HG03025 (cell line): ENCODE data around the gene NOTO.
"Not testable (repeated sequence)": the region's sequence is repeated elsewhere in the genome, so short reads cannot be mapped to it uniquely, and the experiment has no call there.

Source experiments
- ATAC-seq: cut with Tn5 transposase; IDR thresholded peaks from one replicate; pipeline ENCODE4 v1.9.1; 2021; ENCODE audit warnings: mild to moderate bottlenecking, moderate library complexity; ENCODE audit not compliant: unreplicated experiment, low FRiP score

NOTO gene

GRCh38 chr2:73197579-73197978 is 4.8 kb upstream of the NOTO start:
- ATAC-seq: no peak

- ATAC-seq: not testable (repeated sequence)
Observed at GRCh38 chr2:73200281-73200680, 2.1 kb upstream of the NOTO start.

GRCh38 chr2:73203055-73203681 is 794 bp downstream of the NOTO start:
- ATAC-seq: no peak

- no peak for ATAC-seq
Observed at GRCh38 chr2:73205611-73206010, 3.2 kb downstream of the NOTO start.

- no peak for ATAC-seq
Observed at GRCh38 chr2:73208258-73208657, 5.9 kb downstream of the NOTO start.

- no peak for ATAC-seq
Observed at GRCh38 chr2:73210019-73210418, 7.6 kb downstream of the NOTO start.

GRCh38 chr2:73210696-73211095 is 8.3 kb downstream of the NOTO start:
- ATAC-seq: no peak

- ATAC-seq: no peak
Observed at GRCh38 chr2:73212098-73212447, 9.7 kb downstream of the NOTO start.

- peak; percentile 57 for ATAC-seq
Observed at GRCh38 chr2:73212448-73213176, 10.2 kb downstream of the NOTO start.

- ATAC-seq: peak; percentile 88
Observed at GRCh38 chr2:73214120-73215035, 12.0 kb downstream of the NOTO start, which contains the start of gene SMYD5. Gene SMYD5 (plus strand): TSS chr2:73214245. CDS start chr2:73214267, 22 bp downstream.

- ATAC-seq: no peak
Observed at GRCh38 chr2:73215254-73215653, 12.9 kb downstream of the NOTO start.

- ATAC-seq: no peak
Observed at GRCh38 chr2:73217160-73217559, 14.8 kb downstream of the NOTO start.

- no peak for ATAC-seq
Observed at GRCh38 chr2:73217826-73218225, 15.5 kb downstream of the NOTO start.

GRCh38 chr2:73218298-73218697 is 15.9 kb downstream of the NOTO start:
- ATAC-seq: no peak

GRCh38 chr2:73223821-73224220 is 21.4 kb downstream of the NOTO start:
- ATAC-seq: no peak

- no peak for ATAC-seq
Observed at GRCh38 chr2:73225513-73226360, 23.4 kb downstream of the NOTO start.

GRCh38 chr2:73227086-73227485 is 24.7 kb downstream of the NOTO start:
- ATAC-seq: no peak

- no peak for ATAC-seq
Observed at GRCh38 chr2:73228631-73229030, 26.3 kb downstream of the NOTO start.

GRCh38 chr2:73232403-73233153 is 30.2 kb downstream of the NOTO start:
- peak; percentile 5 for ATAC-seq
